ENCODE results near the gene EMX1. TPM values are rescaled to one million over a fixed set of nuclear protein-coding genes. Genes with fewer than 3 reads are reported as not detected.

EMX1 gene
- total RNA-seq, 1 donor from 2014 or later, result not detected

- Histone ChIP-seq H3K36me3 (peaks cover 4 to 9% of the 10 kb centered on the region in 2 donors), H3K27me3 (no peaks in the 10 kb centered on the region), H3K27ac (no peak overlapping the region), H3K4me1 (no peaks in the 10 kb centered on the region), H3K9me3 (no peaks in the 10 kb centered on the region), H3K4me3 (no peak overlapping the region)
- intact Hi-C loops (cut with DNase I), result no loop called here
- TF ChIP-seq, protein P1, sequence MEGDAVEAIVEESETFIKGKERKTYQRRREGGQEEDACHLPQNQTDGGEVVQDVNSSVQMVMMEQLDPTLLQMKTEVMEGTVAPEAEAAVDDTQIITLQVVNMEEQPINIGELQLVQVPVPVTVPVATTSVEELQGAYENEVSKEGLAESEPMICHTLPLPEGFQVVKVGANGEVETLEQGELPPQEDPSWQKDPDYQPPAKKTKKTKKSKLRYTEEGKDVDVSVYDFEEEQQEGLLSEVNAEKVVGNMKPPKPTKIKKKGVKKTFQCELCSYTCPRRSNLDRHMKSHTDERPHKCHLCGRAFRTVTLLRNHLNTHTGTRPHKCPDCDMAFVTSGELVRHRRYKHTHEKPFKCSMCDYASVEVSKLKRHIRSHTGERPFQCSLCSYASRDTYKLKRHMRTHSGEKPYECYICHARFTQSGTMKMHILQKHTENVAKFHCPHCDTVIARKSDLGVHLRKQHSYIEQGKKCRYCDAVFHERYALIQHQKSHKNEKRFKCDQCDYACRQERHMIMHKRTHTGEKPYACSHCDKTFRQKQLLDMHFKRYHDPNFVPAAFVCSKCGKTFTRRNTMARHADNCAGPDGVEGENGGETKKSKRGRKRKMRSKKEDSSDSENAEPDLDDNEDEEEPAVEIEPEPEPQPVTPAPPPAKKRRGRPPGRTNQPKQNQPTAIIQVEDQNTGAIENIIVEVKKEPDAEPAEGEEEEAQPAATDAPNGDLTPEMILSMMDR (IDR thresholded peaks at IDR 0.05), result no peak
- DNase-seq (ENCODE audit: low spot score in 2 of 2), result no peak
Measured at GRCh38 chr2:72983500-72984161, 66.3 kb downstream of the EMX1 start.

- Histone ChIP-seq H3K27ac (no peak overlapping the region), H3K4me1 (no peaks in the 10 kb centered on the region), H3K9me3 (no peaks in the 10 kb centered on the region), H3K27me3 (no peaks in the 10 kb centered on the region), H3K4me3 (no peak overlapping the region), H3K36me3 (peaks cover 4 to 9% of the 10 kb centered on the region in 2 donors)
- DNase-seq (ENCODE audit: low spot score in 2 of 2), result no peak
- intact Hi-C loops (cut with DNase I), result no loop called here
- TF ChIP-seq, protein P1 (IDR thresholded peaks at IDR 0.05), result no peak
Measured at GRCh38 chr2:72984172-72984671, 66.9 kb downstream of the EMX1 start.

Other genes starting within 250 kb of the EMX1 start
- gene EXOC6B, start 91.5 kb upstream of the EMX1 start, total RNA-seq, result 32.4 TPM
- 68.3 TPM for gene SPR, start 30.1 kb upstream of the EMX1 start, total RNA-seq
- 9.3 TPM for gene SFXN5, start 154.2 kb downstream of the EMX1 start, total RNA-seq
- 95.3 TPM for gene RAB11FIP5, start 195.4 kb downstream of the EMX1 start, total RNA-seq

Data from ascending aorta (tissue), 2 donors.